Endothelial cell of umbilical vein (primary cell): ENCODE data around the gene CCDC106. TPM values are rescaled to one million over a fixed set of nuclear protein-coding genes. Genes with fewer than 3 reads are reported as not detected.

Source experiments
- BruUV-seq: library from RNA; stranded (reverse); fragments of 400-500 nt; replicated peaks from 2 replicates; lab custom pipeline; 2021; lab: Mats Ljungman, UMichigan
- CTCF ChIA-PET: fragments of 300-600, 350-600 bp; sonication (Branson Sonifier 250); formaldehyde crosslinking; loops from one replicate; lab custom pipeline; 2021; ENCODE audit warnings: antibody characterized with exemption, inconsistent platforms; lab: Charles Lee
- POLR2A ChIA-PET: fragments of 300-600, 350-600 bp; sonication (Branson Sonifier 250); formaldehyde crosslinking; loops from one replicate; lab custom pipeline; 2021; ENCODE audit warnings: antibody characterized with exemption, inconsistent platforms; lab: Charles Lee
- DNase-seq: peaks from one replicate; pipeline ENCODE4 v3.0.0-alpha.2; 2011; ENCODE audit warnings: low read depth, low spot score
- FAIRE-seq: peaks from 2 replicates; lab custom pipeline; 2011; peaks lifted over from hg19 to GRCh38; lab: Jason Lieb, UNC
- H2AFZ ChIP-seq: 2 replicates; pipeline ENCODE4 v1.6.0; 2012; ENCODE audit warnings: low read depth, low read length, control low read depth, inconsistent platforms
- H3K27ac ChIP-seq: 2 replicates; pipeline ENCODE4 v1.5.1; 2011; ENCODE audit warnings: low read depth, mild to moderate bottlenecking, control low read depth, low read length, moderate library complexity; ENCODE audit not compliant: insufficient read depth
- H3K27me3 ChIP-seq, 2 experiments: 2 replicates each; pipeline versions ENCODE4 v1.6.0 to v1.6.1; 2011; ENCODE audit warnings: low read length in 2 of 2, mixed read lengths in 1 of 2; ENCODE audit not compliant: control insufficient read depth in 2 of 2, insufficient read depth in 2 of 2
- H3K36me3 ChIP-seq, 2 experiments: 2 replicates in 1 of 2; 3 replicates in 1 of 2; pipeline ENCODE4 v1.5.1; 2011; ENCODE audit warnings: low read length in 2 of 2, mild to moderate bottlenecking in 1 of 2, moderate library complexity in 1 of 2; ENCODE audit not compliant: control insufficient read depth in 2 of 2, insufficient read depth in 2 of 2; ENCODE audit errors: extremely low read depth in 1 of 2
- H3K4me1 ChIP-seq: 3 replicates; pipeline ENCODE4 v1.5.1; 2011; ENCODE audit warnings: mild to moderate bottlenecking, low read length; ENCODE audit not compliant: control insufficient read depth, insufficient read depth; ENCODE audit errors: extremely low read depth
- H3K4me2 ChIP-seq: 2 replicates; pipeline ENCODE4 v1.6.1; 2011; ENCODE audit warnings: low read length, control low read depth, mixed read lengths; ENCODE audit not compliant: insufficient read depth
- H3K4me3 ChIP-seq, 3 experiments: fragments of 200-600 bp in 1 of 3; sonication (generic), shearing (Covaris generic) in 1 of 3; replicated peaks in 1 of 3; 2 replicates each; pipeline ENCODE4 v1.5.1; 2011 to 2016; ENCODE audit warnings: control low read depth in 3 of 3, low read length in 3 of 3, mild to moderate bottlenecking in 2 of 3, inconsistent platforms in 1 of 3, low read depth in 1 of 3, moderate library complexity in 1 of 3; ENCODE audit not compliant: insufficient read depth in 1 of 3
- H3K79me2 ChIP-seq: 2 replicates; pipeline ENCODE4 v1.6.0; 2012; ENCODE audit warnings: low read length, inconsistent platforms; ENCODE audit not compliant: control insufficient read depth, insufficient read depth
- H3K9ac ChIP-seq: replicated peaks from 2 replicates; pipeline ENCODE3; 2011; ENCODE audit warnings: low read length, control low read depth; ENCODE audit not compliant: insufficient read depth; ENCODE audit errors: extremely low read depth
- H3K9me1 ChIP-seq: replicated peaks from 3 replicates; pipeline ENCODE4 v1.6.0; 2011; ENCODE audit warnings: mild to moderate bottlenecking, low read length; ENCODE audit not compliant: control insufficient read depth, insufficient read depth; ENCODE audit errors: extremely low read depth
- H3K9me3 ChIP-seq: replicated peaks from 2 replicates; pipeline ENCODE4 v1.5.1; 2012; ENCODE audit warnings: low read length, inconsistent platforms; ENCODE audit not compliant: control insufficient read depth, insufficient read depth
- H4K20me1 ChIP-seq: replicated peaks from 2 replicates; pipeline ENCODE3; 2011; ENCODE audit warnings: mild to moderate bottlenecking, low read length; ENCODE audit not compliant: control insufficient read depth, insufficient read depth; ENCODE audit errors: extremely low read depth
- CTCF ChIP-seq, 2 donors: IDR thresholded peaks; 1 replicate in 1 of 2; 2 replicates in 1 of 2; pipeline ENCODE4 v1.5.1; 2011; ENCODE audit warnings: low read length in 2 of 2, mild to moderate bottlenecking in 2 of 2, moderate library complexity in 2 of 2, control low read depth in 1 of 2, inconsistent platforms in 1 of 2, low read depth in 1 of 2; ENCODE audit not compliant: insufficient read depth in 1 of 2; ENCODE audit errors: extremely low read depth in 1 of 2
- EZH2 ChIP-seq: IDR thresholded peaks from 2 replicates; pipeline ENCODE4 v1.6.1; 2012; ENCODE audit warnings: borderline replicate concordance, low read depth, mild to moderate bottlenecking, moderate library complexity, low read length, inconsistent platforms; ENCODE audit not compliant: severe bottlenecking
- FOS ChIP-seq: IDR thresholded peaks from 2 replicates; pipeline ENCODE4 v1.6.1; 2011; ENCODE audit warnings: mild to moderate bottlenecking, low read length, moderate library complexity, borderline replicate concordance; ENCODE audit not compliant: insufficient read depth
- GATA2 ChIP-seq: IDR thresholded peaks from 2 replicates; pipeline ENCODE4 v1.7.0; 2011; ENCODE audit warnings: low read depth, mild to moderate bottlenecking, moderate library complexity, mixed read lengths, low read length; ENCODE audit not compliant: insufficient read length, insufficient read depth
- JUN ChIP-seq: IDR thresholded peaks from 2 replicates; pipeline ENCODE4 v1.6.1; 2011; ENCODE audit warnings: borderline replicate concordance, low read depth; ENCODE audit not compliant: insufficient read length, insufficient read depth
- MYC ChIP-seq: IDR thresholded peaks from one replicate; pipeline ENCODE4 v1.6.1; 2011; ENCODE audit warnings: mild to moderate bottlenecking, low read depth, low read length
- POLR2A ChIP-seq: IDR thresholded peaks from 2 replicates; pipeline ENCODE4 v1.6.1; 2012; ENCODE audit warnings: low read depth, mild to moderate bottlenecking, control low read depth, low read length
- POLR2AphosphoS5 ChIP-seq: IDR thresholded peaks from 2 replicates; pipeline ENCODE4 v1.6.1; 2012; ENCODE audit warnings: low read depth, mild to moderate bottlenecking, control low read depth, low read length, moderate library complexity; ENCODE audit not compliant: insufficient read depth
- dilution Hi-C: fragments of 300-500 bp; cut with MboI; formaldehyde crosslinking; loops from one replicate; pipeline ENCODE4 v1.15.0; 2019; ENCODE audit warnings: low sequenced_read_pairs; ENCODE audit not compliant: extremely low pct_ligation_motif_present
- intact Hi-C: fragments of 100-400 bp; cut with micrococcal nuclease; formaldehyde crosslinking; loops from one replicate; pipeline ENCODE4 v1.10.0; 2022
- polyA plus RNA-seq, 4 experiments: library from polyadenylated mRNA; depleted of rRNA in 3 of 4; stranded (reverse) in 3 of 4; unstranded in 1 of 4; fragments of >200 nt; gene quantifications; 2 replicates each; pipeline versions ENCODE4 v1.2.1 to v1.2.3, GENCODE V29; 2011 to 2012; ENCODE audit warnings: missing spikeins in 1 of 4
- total RNA-seq: library from RNA; stranded (reverse); gene quantifications from 2 replicates; pipeline ENCODE4 v1.2.3, GENCODE V29; 2021
- TF ChIP-seq, protein P1 (sequence below): IDR thresholded peaks from 2 replicates; pipeline ENCODE4 v1.6.1; 2011; ENCODE audit not compliant: insufficient read depth, insufficient read length

CCDC106 gene
- total and polyA plus RNA-seq, 2 donors (not counting 3 experiments of a cell fraction or from before 2014, with no cell fraction given), result 11.8 to 12.0 TPM

- dilution Hi-C loops, result no loop called here
Observed at GRCh38 chr19:55611983-55612645, 35.9 kb upstream of the CCDC106 start.

More at GRCh38 chr19:55611983-55612645, 35.9 kb upstream of the CCDC106 start:
- H3K9ac ChIP-seq, result no peak overlapping the region
- no peaks in the 10 kb centered on the region for H3K27me3 ChIP-seq
- POLR2A ChIA-PET, result no interaction called here
- H3K4me3 ChIP-seq, result no peak overlapping the region
- H3K4me1 ChIP-seq, result no peaks in the 10 kb centered on the region
- BruUV-seq, result no TSS peak
- intact Hi-C loops, result no loop called here
- DNase-seq (no peak), FAIRE-seq (no peak)
- no peak overlapping the region for H3K4me2 ChIP-seq
- no peaks in the 10 kb centered on the region for H3K9me1 ChIP-seq
- H3K79me2 ChIP-seq, result peaks cover 21% of the 10 kb centered on the region
- no peaks in the 10 kb centered on the region for H3K9me3 ChIP-seq
- no peak overlapping the region for H3K27ac ChIP-seq
- H2AFZ ChIP-seq, result no peak overlapping the region
- H4K20me1 ChIP-seq, result no peaks in the 10 kb centered on the region
- peaks cover 2 to 24% of the 10 kb centered on the region in 2 experiments for H3K36me3 ChIP-seq
- TF ChIP-seq, protein P1, sequence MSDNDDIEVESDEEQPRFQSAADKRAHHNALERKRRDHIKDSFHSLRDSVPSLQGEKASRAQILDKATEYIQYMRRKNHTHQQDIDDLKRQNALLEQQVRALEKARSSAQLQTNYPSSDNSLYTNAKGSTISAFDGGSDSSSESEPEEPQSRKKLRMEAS, result no peak
- no peak for TF ChIP-seq GATA2
- no peak for TF ChIP-seq CTCF (IDR thresholded peaks at IDR 0.05; ENCODE audit: extremely low read depth in 1 of 2, insufficient read depth in 1 of 2, low read depth in 1 of 2, low read length in 2 of 2)
- TF ChIP-seq FOS, result no peak
- TF ChIP-seq MYC, result no peak
- no peak for TF ChIP-seq JUN
- TF ChIP-seq POLR2A, result no peak
- no peak for TF ChIP-seq EZH2
- TF ChIP-seq POLR2AphosphoS5, result no peak
- CTCF ChIA-PET, result interaction anchor here (1.3 kb wide), 1 partner anchor 20 kb away, joined by 4 read pairs; no protein-coding TSS in a partner anchor
